ENCODE measurements around the gene TCF4. TPM values are rescaled to one million over a fixed set of nuclear protein-coding genes. Genes with fewer than 3 reads are reported as not detected.

TCF4 gene
- total RNA-seq, 1 donor from 2014 or later = 175 TPM

DNA sequence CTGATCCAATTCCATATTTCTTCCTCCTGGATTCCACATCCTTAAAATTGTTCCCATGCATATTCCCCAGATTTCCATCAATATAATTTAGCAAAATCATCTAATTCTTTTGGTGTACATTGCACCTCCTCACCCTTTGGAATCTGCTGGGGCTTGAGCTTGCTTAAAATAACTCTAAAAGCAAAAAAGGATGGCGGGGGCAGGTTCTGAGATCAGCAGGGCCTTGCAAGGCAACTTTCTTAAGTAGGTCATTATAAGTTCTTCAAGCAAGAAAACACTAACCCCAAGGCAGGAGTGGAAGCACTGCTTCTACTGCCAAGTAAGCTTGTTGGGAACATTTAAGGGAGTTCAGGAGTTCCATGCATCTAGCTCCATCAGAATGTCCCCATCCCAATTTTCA lies 374.4 kb downstream of the TCF4 start:
- no peak for DNase-seq (ENCODE audit: low spot score)
- H3K4me1 Mint-ChIP-seq (ENCODE audit: unreplicated experiment) = no peaks in the 10 kb centered on the region
- H3K27me3 Mint-ChIP-seq (ENCODE audit: unreplicated experiment) = peaks cover 4% of the 10 kb centered on the region
- no peak for TF ChIP-seq CTCF (IDR thresholded peaks at IDR 0.05; ENCODE audit: unreplicated experiment)
- no peaks in the 10 kb centered on the region for H3K9me3 Mint-ChIP-seq (ENCODE audit: unreplicated experiment)
- no peak overlapping the region for H3K4me3 Mint-ChIP-seq (ENCODE audit: unreplicated experiment)
- H3K36me3 Mint-ChIP-seq (ENCODE audit: low read depth, unreplicated experiment) = no peaks in the 10 kb centered on the region
- no peak overlapping the region for H3K27ac Mint-ChIP-seq (ENCODE audit: unreplicated experiment)

- H3K4me1 Mint-ChIP-seq (ENCODE audit: unreplicated experiment) = no peaks in the 10 kb centered on the region
- no peak overlapping the region for H3K4me3 Mint-ChIP-seq (ENCODE audit: unreplicated experiment)
- DNase-seq (ENCODE audit: low spot score) = no peak
- H3K9me3 Mint-ChIP-seq (ENCODE audit: unreplicated experiment) = no peaks in the 10 kb centered on the region
- no peaks in the 10 kb centered on the region for H3K27me3 Mint-ChIP-seq (ENCODE audit: unreplicated experiment)
- TF ChIP-seq CTCF (IDR thresholded peaks at IDR 0.05; ENCODE audit: unreplicated experiment) = no peak
- H3K27ac Mint-ChIP-seq (ENCODE audit: unreplicated experiment) = no peak overlapping the region
- H3K36me3 Mint-ChIP-seq (ENCODE audit: low read depth, unreplicated experiment) = no peaks in the 10 kb centered on the region
Observed at GRCh38 chr18:55206927-55207326, 381.1 kb downstream of the TCF4 start.

GRCh38 chr18:55202232-55202917 lies 385.6 kb downstream of the TCF4 start:
- DNase-seq (ENCODE audit: low spot score) = no peak
- no peaks in the 10 kb centered on the region for H3K27me3 Mint-ChIP-seq (ENCODE audit: unreplicated experiment)
- no peak for TF ChIP-seq CTCF (IDR thresholded peaks at IDR 0.05; ENCODE audit: unreplicated experiment)
- no peaks in the 10 kb centered on the region for H3K9me3 Mint-ChIP-seq (ENCODE audit: unreplicated experiment)
- H3K4me3 Mint-ChIP-seq (ENCODE audit: unreplicated experiment) = no peak overlapping the region
- H3K27ac Mint-ChIP-seq (ENCODE audit: unreplicated experiment) = no peak overlapping the region
- no peaks in the 10 kb centered on the region for H3K4me1 Mint-ChIP-seq (ENCODE audit: unreplicated experiment)
- H3K36me3 Mint-ChIP-seq (ENCODE audit: low read depth, unreplicated experiment) = no peaks in the 10 kb centered on the region

- TF ChIP-seq CTCF (IDR thresholded peaks at IDR 0.05; ENCODE audit: unreplicated experiment) = no peak
- Mint-ChIP-seq H3K27me3 (ENCODE audit: unreplicated experiment) (no peaks in the 10 kb centered on the region), H3K36me3 (ENCODE audit: low read depth, unreplicated experiment) (no peaks in the 10 kb centered on the region), H3K4me1 (ENCODE audit: unreplicated experiment) (no peaks in the 10 kb centered on the region), H3K4me3 (ENCODE audit: unreplicated experiment) (no peak overlapping the region), H3K27ac (ENCODE audit: unreplicated experiment) (no peak overlapping the region), H3K9me3 (ENCODE audit: unreplicated experiment) (no peaks in the 10 kb centered on the region)
- no peak for DNase-seq (ENCODE audit: low spot score)
Observed at GRCh38 chr18:55199291-55199963, 388.6 kb downstream of the TCF4 start.

GRCh38 chr18:55195863-55196262 lies 392.1 kb downstream of the TCF4 start:
- H3K27ac Mint-ChIP-seq (ENCODE audit: unreplicated experiment) = no peak overlapping the region
- no peak for DNase-seq (ENCODE audit: low spot score)
- H3K4me3 Mint-ChIP-seq (ENCODE audit: unreplicated experiment) = no peak overlapping the region
- no peaks in the 10 kb centered on the region for H3K4me1 Mint-ChIP-seq (ENCODE audit: unreplicated experiment)
- H3K36me3 Mint-ChIP-seq (ENCODE audit: low read depth, unreplicated experiment) = no peaks in the 10 kb centered on the region
- no peaks in the 10 kb centered on the region for H3K9me3 Mint-ChIP-seq (ENCODE audit: unreplicated experiment)
- H3K27me3 Mint-ChIP-seq (ENCODE audit: unreplicated experiment) = peaks cover 2% of the 10 kb centered on the region
- no peak for TF ChIP-seq CTCF (IDR thresholded peaks at IDR 0.05; ENCODE audit: unreplicated experiment)

Measured in endothelial cell (in vitro differentiated cells).